Activated T-helper 17 cell treated with anti-CD3 and anti-CD28 coated beads, Interleukin-2, amount 50 U/mL, for 72 hours (primary cell): ENCODE data around the gene SLC25A34. TPM values are rescaled to one million over a fixed set of nuclear protein-coding genes. Genes with fewer than 3 reads are reported as not detected.

Experiments used
- ATAC-seq: fragments of 150-1000 bp; cut with Tn5 transposase; replicated peaks from 2 replicates; pipeline ENCODE4 v1.10.0; 2021; ENCODE audit warnings: mild to moderate bottlenecking, moderate library complexity
- H3K27ac Mint-ChIP-seq: one replicate; pipeline ENCODE4 v1.8.0; 2022; ENCODE audit warnings: mixed read lengths
- H3K27me3 Mint-ChIP-seq: one replicate; pipeline ENCODE4 v1.8.0; 2022; ENCODE audit warnings: mixed read lengths
- H3K36me3 Mint-ChIP-seq: one replicate; pipeline ENCODE4 v1.8.0; 2022; ENCODE audit warnings: low read depth, mild to moderate bottlenecking, mixed read lengths
- H3K4me1 Mint-ChIP-seq: one replicate; pipeline ENCODE4 v1.8.0; 2022; ENCODE audit warnings: mixed read lengths
- H3K4me3 Mint-ChIP-seq: one replicate; pipeline ENCODE4 v1.8.0; 2022; ENCODE audit warnings: mild to moderate bottlenecking, mixed read lengths
- H3K9me3 Mint-ChIP-seq: one replicate; pipeline ENCODE4 v1.8.0; 2022; ENCODE audit warnings: mixed read lengths
- total RNA-seq, 2 donors: library from RNA; stranded (reverse); gene quantifications; one replicate each; pipeline ENCODE4 v1.2.3, GENCODE V29; 2022

Gene SLC25A34
- total RNA-seq, 2 donors from 2014 or later = 0.90 to 1.6 TPM

GRCh38 chr1:15705184-15705566, 30.9 kb upstream of the SLC25A34 start:
- Mint-ChIP-seq H3K27ac (no peak overlapping the region), H3K4me3 (no peak overlapping the region), H3K4me1 (peaks cover 8% of the 10 kb centered on the region), H3K36me3 (peaks cover 25% of the 10 kb centered on the region), H3K27me3 (no peaks in the 10 kb centered on the region), H3K9me3 (no peaks in the 10 kb centered on the region)
- ATAC-seq = no peak

- Mint-ChIP-seq H3K4me3 (no peak overlapping the region), H3K9me3 (no peaks in the 10 kb centered on the region), H3K27me3 (no peaks in the 10 kb centered on the region), H3K4me1 (peaks cover 8% of the 10 kb centered on the region), H3K36me3 (peaks cover 25% of the 10 kb centered on the region), H3K27ac (no peak overlapping the region)
- no peak for ATAC-seq
Observed at GRCh38 chr1:15706751-15707150, 29.3 kb upstream of the SLC25A34 start.

DNA sequence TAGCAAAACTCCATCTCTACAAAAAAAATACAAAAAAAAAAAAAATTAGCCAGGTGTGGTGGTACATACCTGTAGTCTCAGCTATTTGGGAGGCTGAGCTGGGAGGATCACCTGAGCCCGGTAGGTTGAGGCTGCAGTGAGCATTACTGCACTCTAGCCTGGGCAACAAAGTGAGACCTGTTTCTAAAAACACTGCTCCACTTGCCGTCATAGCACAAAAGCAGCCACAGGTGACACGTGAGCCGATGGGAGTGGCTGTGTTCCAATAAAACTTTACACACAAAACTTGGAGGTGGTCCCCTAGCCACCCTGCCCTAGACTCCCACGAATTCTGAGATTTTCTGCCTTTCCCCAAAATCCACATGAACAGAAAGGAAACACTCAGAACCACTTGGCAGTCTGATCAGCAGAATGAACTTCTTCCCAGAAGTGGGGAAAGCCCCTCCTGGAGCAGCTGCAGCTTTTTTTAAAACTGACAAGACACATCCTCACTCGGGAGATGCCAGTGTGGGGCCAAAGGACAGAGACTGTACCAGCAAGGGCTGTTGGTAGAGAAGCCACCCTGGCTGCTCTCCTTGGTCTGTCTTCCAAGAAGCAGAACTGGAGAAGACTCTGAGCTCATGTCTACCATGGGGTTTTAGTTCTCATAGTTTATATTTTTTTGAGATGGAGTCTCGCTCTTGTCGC, 28.7 kb upstream of the SLC25A34 start:
- H3K36me3 Mint-ChIP-seq = peaks cover 25% of the 10 kb centered on the region
- peaks cover 4% of the 10 kb centered on the region for H3K4me1 Mint-ChIP-seq
- H3K27me3 Mint-ChIP-seq = no peaks in the 10 kb centered on the region
- no peak overlapping the region for H3K4me3 Mint-ChIP-seq
- no peak overlapping the region for H3K27ac Mint-ChIP-seq
- no peaks in the 10 kb centered on the region for H3K9me3 Mint-ChIP-seq
- no peak for ATAC-seq

GRCh38 chr1:15708486-15709137, 27.4 kb upstream of the SLC25A34 start:
- no peak overlapping the region for H3K27ac Mint-ChIP-seq
- no peak overlapping the region for H3K4me3 Mint-ChIP-seq
- peaks cover 25% of the 10 kb centered on the region for H3K36me3 Mint-ChIP-seq
- H3K9me3 Mint-ChIP-seq = no peaks in the 10 kb centered on the region
- H3K27me3 Mint-ChIP-seq = no peaks in the 10 kb centered on the region
- H3K4me1 Mint-ChIP-seq = peaks cover 4% of the 10 kb centered on the region
- no peak for ATAC-seq

DNA sequence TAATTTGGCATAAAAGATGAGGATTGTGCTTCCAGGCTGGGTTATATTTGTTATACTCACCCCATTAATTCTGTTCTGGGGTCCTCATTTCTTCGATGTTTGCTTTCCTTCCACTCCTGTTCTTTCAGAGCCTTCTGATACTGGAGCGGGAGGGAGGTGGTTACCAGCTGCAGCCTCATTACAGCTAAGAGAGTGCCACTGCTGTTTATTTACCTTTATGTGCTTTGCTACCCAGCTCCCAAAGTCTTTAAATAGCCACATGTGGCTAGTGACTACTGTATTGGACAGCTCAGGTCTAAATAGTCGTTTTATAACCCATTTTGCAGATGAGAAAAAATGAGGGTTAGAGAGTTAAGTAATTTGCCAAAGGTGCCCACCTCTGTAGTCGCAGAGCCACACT, 26.8 kb upstream of the SLC25A34 start:
- Mint-ChIP-seq H3K9me3 (no peaks in the 10 kb centered on the region), H3K27ac (no peak overlapping the region), H3K27me3 (no peaks in the 10 kb centered on the region), H3K36me3 (peaks cover 23% of the 10 kb centered on the region), H3K4me3 (no peak overlapping the region), H3K4me1 (peaks cover 4% of the 10 kb centered on the region)
- ATAC-seq = no peak

- Mint-ChIP-seq H3K4me1 (peaks cover 4% of the 10 kb centered on the region), H3K9me3 (no peaks in the 10 kb centered on the region), H3K27ac (no peak overlapping the region), H3K36me3 (peaks cover 18% of the 10 kb centered on the region), H3K27me3 (no peaks in the 10 kb centered on the region), H3K4me3 (no peak overlapping the region)
- ATAC-seq = no peak
Observed at GRCh38 chr1:15712168-15712567, 23.9 kb upstream of the SLC25A34 start.

DNA sequence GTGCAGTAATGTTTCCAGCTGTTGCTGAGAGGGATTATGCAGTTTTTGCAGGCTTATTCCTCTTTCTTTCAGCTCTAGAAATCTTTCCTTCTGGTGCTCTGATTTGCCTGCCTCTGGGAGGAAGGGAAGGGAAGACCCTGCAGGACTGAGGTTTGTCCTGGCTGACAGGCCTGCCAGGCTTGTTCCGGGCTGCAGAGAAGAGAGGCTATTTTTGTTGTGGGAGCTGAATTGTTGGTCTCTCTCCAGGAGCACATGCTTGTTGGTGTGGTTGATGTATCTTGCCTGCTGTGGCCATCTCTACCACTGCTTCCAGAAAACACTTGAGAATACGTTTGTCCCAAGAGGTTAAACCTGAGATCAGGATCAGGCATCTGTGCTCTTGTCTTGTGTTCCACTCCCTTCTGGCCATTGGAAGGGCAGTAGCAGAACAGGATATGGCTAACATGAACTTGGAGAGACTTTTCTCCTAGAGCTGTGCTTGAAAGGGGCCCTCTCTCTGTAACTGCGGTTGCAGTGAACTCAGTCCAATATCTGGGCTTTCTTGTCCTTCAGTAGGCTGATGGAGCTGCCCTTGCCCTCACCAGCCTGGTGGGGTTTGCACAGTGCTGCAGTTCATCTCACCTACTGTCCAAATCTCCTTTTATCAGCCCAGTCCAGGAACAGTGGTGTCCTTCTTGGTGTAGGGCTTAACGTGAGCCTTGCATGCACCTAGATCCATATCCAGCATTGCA, 21.5 kb upstream of the SLC25A34 start:
- Mint-ChIP-seq H3K27me3 (no peaks in the 10 kb centered on the region), H3K27ac (no peak overlapping the region), H3K9me3 (no peaks in the 10 kb centered on the region), H3K36me3 (peaks cover 40% of the 10 kb centered on the region), H3K4me3 (no peak overlapping the region), H3K4me1 (peaks cover 1% of the 10 kb centered on the region)
- no peak for ATAC-seq

- Mint-ChIP-seq H3K9me3 (no peaks in the 10 kb centered on the region), H3K4me1 (no peaks in the 10 kb centered on the region)
- no peak for ATAC-seq
Observed at GRCh38 chr1:15717418-15718125, 18.5 kb upstream of the SLC25A34 start.

DNA sequence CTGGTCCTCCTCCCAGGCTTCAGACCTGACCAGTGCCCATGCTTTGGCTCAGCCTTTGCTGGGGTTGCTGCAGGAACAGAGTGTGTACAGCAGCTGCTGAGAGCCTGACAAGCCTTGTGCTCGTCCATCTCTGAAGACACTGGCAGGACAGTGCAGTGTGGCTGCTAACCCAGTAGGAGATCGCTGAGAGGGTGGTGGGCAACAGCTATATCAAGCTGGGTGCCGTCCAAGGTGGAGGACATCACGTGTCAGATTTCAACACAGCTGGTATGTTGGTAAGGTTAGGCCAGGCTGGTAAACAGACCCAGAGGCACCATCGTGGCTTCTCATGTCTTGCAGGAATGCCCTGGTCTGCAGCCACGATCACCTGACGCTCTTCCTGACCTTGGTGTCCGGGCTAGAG, 17.9 kb upstream of the SLC25A34 start:
- H3K4me3 Mint-ChIP-seq = no peak overlapping the region
- no peaks in the 10 kb centered on the region for H3K9me3 Mint-ChIP-seq
- H3K4me1 Mint-ChIP-seq = no peaks in the 10 kb centered on the region
- H3K27ac Mint-ChIP-seq = no peak overlapping the region
- no peaks in the 10 kb centered on the region for H3K27me3 Mint-ChIP-seq
- ATAC-seq = no peak
- H3K36me3 Mint-ChIP-seq = peaks cover 60% of the 10 kb centered on the region

More at GRCh38 chr1:15717418-15718125, 18.5 kb upstream of the SLC25A34 start:
- Mint-ChIP-seq H3K36me3 (peaks cover 56% of the 10 kb centered on the region), H3K27ac (no peak overlapping the region), H3K4me3 (no peak overlapping the region), H3K27me3 (no peaks in the 10 kb centered on the region)

- H3K36me3 Mint-ChIP-seq = peaks cover 62% of the 10 kb centered on the region
- no peak for ATAC-seq
- no peaks in the 10 kb centered on the region for H3K9me3 Mint-ChIP-seq
- no peaks in the 10 kb centered on the region for H3K27me3 Mint-ChIP-seq
- H3K4me1 Mint-ChIP-seq = no peaks in the 10 kb centered on the region
- H3K27ac Mint-ChIP-seq = no peak overlapping the region
- H3K4me3 Mint-ChIP-seq = no peak overlapping the region
Observed at GRCh38 chr1:15719381-15720120, 16.5 kb upstream of the SLC25A34 start.

- H3K4me3 Mint-ChIP-seq = no peak overlapping the region
- no peaks in the 10 kb centered on the region for H3K4me1 Mint-ChIP-seq
- ATAC-seq = no peak
- no peak overlapping the region for H3K27ac Mint-ChIP-seq
- no peaks in the 10 kb centered on the region for H3K27me3 Mint-ChIP-seq
- peaks cover 61% of the 10 kb centered on the region for H3K36me3 Mint-ChIP-seq
- H3K9me3 Mint-ChIP-seq = no peaks in the 10 kb centered on the region
Observed at GRCh38 chr1:15720861-15721260, 15.2 kb upstream of the SLC25A34 start.

GRCh38 chr1:15722411-15722810, 13.6 kb upstream of the SLC25A34 start:
- Mint-ChIP-seq H3K27me3 (no peaks in the 10 kb centered on the region), H3K27ac (no peak overlapping the region), H3K4me3 (no peak overlapping the region), H3K36me3 (peaks cover 66% of the 10 kb centered on the region), H3K9me3 (no peaks in the 10 kb centered on the region), H3K4me1 (no peaks in the 10 kb centered on the region)
- ATAC-seq = no peak

GRCh38 chr1:15722836-15723532, 13.1 kb upstream of the SLC25A34 start:
- ATAC-seq = no peak
- Mint-ChIP-seq H3K4me1 (no peaks in the 10 kb centered on the region), H3K27ac (no peak overlapping the region), H3K27me3 (no peaks in the 10 kb centered on the region), H3K4me3 (no peak overlapping the region), H3K9me3 (no peaks in the 10 kb centered on the region), H3K36me3 (peaks cover 66% of the 10 kb centered on the region)
